ENCODE results near the gene TRAPPC5.

The TRAPPC5 gene

DNA sequence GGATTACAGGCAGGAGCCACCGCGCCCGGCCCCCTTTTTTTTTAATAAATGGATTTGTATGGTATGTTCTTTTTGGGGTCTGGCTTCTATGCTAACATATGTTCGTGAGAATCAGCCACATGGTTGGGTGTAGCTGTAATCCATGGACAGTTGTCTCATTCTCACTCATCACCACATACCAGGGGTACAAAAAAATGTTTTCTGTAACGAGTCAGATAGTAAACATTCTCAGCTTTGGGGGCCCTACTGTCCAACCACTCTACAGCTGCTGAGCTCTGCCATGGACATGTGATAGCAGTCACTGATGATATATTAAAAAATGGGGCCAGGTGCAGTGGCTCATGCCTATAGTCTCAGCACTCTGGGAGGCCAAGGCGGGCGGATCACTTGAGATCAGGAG, 16.9 kb upstream of the TRAPPC5 start:
- no peak for DNase-seq (ENCODE audit: low read depth)
- H3K4me3 ChIP-seq (ENCODE audit: low read depth, low read length) = no peak overlapping the region
- in situ Hi-C loops (cut with HindIII; ENCODE audit: low sequenced_read_pairs) = no loop called here
- TF ChIP-seq, protein P1, sequence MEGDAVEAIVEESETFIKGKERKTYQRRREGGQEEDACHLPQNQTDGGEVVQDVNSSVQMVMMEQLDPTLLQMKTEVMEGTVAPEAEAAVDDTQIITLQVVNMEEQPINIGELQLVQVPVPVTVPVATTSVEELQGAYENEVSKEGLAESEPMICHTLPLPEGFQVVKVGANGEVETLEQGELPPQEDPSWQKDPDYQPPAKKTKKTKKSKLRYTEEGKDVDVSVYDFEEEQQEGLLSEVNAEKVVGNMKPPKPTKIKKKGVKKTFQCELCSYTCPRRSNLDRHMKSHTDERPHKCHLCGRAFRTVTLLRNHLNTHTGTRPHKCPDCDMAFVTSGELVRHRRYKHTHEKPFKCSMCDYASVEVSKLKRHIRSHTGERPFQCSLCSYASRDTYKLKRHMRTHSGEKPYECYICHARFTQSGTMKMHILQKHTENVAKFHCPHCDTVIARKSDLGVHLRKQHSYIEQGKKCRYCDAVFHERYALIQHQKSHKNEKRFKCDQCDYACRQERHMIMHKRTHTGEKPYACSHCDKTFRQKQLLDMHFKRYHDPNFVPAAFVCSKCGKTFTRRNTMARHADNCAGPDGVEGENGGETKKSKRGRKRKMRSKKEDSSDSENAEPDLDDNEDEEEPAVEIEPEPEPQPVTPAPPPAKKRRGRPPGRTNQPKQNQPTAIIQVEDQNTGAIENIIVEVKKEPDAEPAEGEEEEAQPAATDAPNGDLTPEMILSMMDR (IDR thresholded peaks at IDR 0.05; ENCODE audit: low read depth, low read length, missing control alignments) = no peak

- DNase-seq (ENCODE audit: low read depth) = no peak
- H3K4me3 ChIP-seq (ENCODE audit: low read depth, low read length) = no peak overlapping the region
- in situ Hi-C loops (cut with HindIII; ENCODE audit: low sequenced_read_pairs) = no loop called here
- TF ChIP-seq, protein P1 (IDR thresholded peaks at IDR 0.05; ENCODE audit: low read depth, low read length, missing control alignments) = no peak
Measured at GRCh38 chr19:7665076-7665475, 15.6 kb upstream of the TRAPPC5 start.

DNA sequence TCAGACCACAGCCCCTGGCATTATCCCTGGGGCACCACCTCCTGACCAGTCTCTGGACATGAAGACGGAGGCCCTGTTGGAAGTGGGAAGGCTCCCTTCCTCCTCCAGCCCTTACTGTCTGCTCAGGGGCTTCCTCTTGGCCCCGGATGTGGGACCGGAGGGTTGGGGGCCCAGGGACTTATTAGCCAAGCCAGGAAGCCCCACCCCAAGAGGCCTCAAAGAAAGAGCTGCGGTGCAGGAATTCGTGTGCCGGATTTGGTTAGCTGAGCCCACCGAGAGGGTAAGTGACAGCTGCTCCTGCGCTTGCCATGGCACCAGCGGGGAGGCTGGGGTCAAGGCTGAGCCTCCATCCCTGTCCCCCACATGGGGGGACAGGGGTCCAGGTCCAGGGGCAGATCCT, 11.8 kb upstream of the TRAPPC5 start, which contains the start of gene RETN:
RETN (plus strand) TSS at position 208 of the 400 bp plus-strand sequence. CDS start 278 bp downstream, outside the sequence.
- no peak within 1 kb of the TSS for H3K4me3 ChIP-seq (ENCODE audit: low read depth, low read length)
- DNase-seq (ENCODE audit: low read depth) = no peak
- in situ Hi-C loops (cut with HindIII; ENCODE audit: low sequenced_read_pairs) = no loop called here
- TF ChIP-seq, protein P1 (IDR thresholded peaks at IDR 0.05; ENCODE audit: low read depth, low read length, missing control alignments) = no peak

DNA sequence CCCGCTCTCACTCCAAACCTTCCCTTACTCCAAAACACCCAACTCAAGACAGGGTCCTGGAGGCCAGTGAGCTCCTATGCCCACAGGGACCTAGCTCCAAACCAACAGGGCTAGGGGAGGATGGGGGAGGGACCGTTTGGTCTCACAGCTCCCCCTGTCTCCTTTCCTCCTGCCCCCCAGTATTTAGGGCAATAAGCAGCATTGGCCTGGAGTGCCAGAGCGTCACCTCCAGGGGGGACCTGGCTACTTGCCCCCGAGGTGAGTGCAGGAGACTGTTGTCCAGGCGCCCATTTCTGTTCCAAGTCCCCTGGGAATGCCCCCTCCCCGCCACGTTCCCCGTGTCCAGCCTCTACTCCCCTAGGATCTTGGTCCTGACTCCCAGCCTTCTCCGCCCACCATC, 11.0 kb upstream of the TRAPPC5 start:
- in situ Hi-C loops (cut with HindIII; ENCODE audit: low sequenced_read_pairs) = no loop called here
- TF ChIP-seq, protein P1 (IDR thresholded peaks at IDR 0.05; ENCODE audit: low read depth, low read length, missing control alignments) = no peak

DNA sequence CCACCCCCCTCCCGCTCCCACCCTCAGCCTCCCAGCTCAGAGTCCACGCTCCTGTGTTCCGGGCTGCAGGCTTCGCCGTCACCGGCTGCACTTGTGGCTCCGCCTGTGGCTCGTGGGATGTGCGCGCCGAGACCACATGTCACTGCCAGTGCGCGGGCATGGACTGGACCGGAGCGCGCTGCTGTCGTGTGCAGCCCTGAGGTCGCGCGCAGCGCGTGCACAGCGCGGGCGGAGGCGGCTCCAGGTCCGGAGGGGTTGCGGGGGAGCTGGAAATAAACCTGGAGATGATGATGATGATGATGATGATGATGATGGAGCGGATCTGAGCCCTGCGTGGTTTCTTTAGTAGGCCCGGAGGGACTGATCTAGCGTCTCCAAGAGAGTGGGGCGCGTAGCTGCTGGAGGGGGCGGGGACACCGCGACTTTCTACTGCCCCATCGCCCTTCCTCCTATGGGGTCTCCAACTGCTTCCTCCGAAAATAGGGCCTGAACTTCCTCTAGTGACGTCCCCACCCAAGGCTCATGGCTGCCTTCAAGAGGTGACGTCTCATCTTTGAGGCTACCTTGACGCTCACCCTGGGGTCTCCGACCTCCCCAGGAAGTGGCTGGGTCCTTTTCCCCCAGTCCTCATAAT, 10.4 kb upstream of the TRAPPC5 start:
- in situ Hi-C loops (cut with HindIII; ENCODE audit: low sequenced_read_pairs) = no loop called here
- no peak for DNase-seq (ENCODE audit: low read depth)
- TF ChIP-seq, protein P1 (IDR thresholded peaks at IDR 0.05; ENCODE audit: low read depth, low read length, missing control alignments) = no peak
- peak overlapping the region; percentile 1 for H3K4me3 ChIP-seq (ENCODE audit: low read depth, low read length)

More for the DNA sequence above, 11.0 kb upstream of the TRAPPC5 start:
- DNase-seq (ENCODE audit: low read depth) = no peak
- no peak overlapping the region for H3K4me3 ChIP-seq (ENCODE audit: low read depth, low read length)

DNA sequence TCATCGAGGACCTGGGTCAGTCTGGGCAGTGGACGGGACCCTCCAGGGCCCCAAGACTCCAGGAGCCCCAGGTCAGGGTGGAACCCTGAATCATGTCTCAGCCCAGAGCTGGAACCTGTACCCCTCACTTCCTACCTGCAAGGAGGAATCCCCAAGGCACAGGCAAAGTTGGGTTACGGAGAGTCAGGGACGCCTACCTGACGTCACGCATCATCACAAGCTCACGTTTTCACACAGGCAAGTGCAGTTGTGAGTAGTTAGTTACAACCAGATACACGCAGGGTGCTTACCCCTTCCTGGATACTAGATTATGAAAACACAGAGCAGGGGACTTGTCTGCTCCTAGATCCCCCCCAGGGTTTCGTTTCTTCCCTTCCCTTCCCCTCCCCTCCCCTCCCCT, 9.8 kb upstream of the TRAPPC5 start:
- no peak for DNase-seq (ENCODE audit: low read depth)
- in situ Hi-C loops (cut with HindIII; ENCODE audit: low sequenced_read_pairs) = no loop called here
- no peak overlapping the region for H3K4me3 ChIP-seq (ENCODE audit: low read depth, low read length)
- TF ChIP-seq, protein P1 (IDR thresholded peaks at IDR 0.05; ENCODE audit: low read depth, low read length, missing control alignments) = no peak
